GM12878 (cell line): ENCODE results near the gene CSNK1G3. TPM values are rescaled to one million over a fixed set of nuclear protein-coding genes. Genes with fewer than 3 reads are reported as not detected.

Experiments used
- BACH1 ChIP-seq: fragments of 450-650 bp; IDR thresholded peaks from 2 replicates; pipeline ENCODE4 v1.6.1; 2017; ENCODE audit warnings: mild to moderate bottlenecking, borderline replicate concordance
- BCL3 ChIP-seq: IDR thresholded peaks from 2 replicates; pipeline ENCODE4 v1.6.1; 2011; ENCODE audit warnings: borderline replicate concordance, low read depth, mild to moderate bottlenecking, moderate library complexity, low read length; ENCODE audit not compliant: insufficient read depth, poor library complexity, severe bottlenecking
- CBX3 ChIP-seq: fragments of 200-600 bp; sonication (generic); IDR thresholded peaks from 2 replicates; pipeline ENCODE4 v1.6.1; 2016; ENCODE audit warnings: low read depth, borderline replicate concordance
- KLF5 ChIP-seq: fragments of 450-650 bp; IDR thresholded peaks from 2 replicates; pipeline ENCODE4 v1.6.1; 2014; ENCODE audit warnings: mild to moderate bottlenecking; ENCODE audit not compliant: partially characterized antibody
- NFXL1 ChIP-seq: fragments of 450-650 bp; IDR thresholded peaks from 2 replicates; pipeline ENCODE4 v1.6.1; 2017; ENCODE audit warnings: antibody characterized with exemption, mild to moderate bottlenecking, borderline replicate concordance
- PML ChIP-seq: IDR thresholded peaks from 2 replicates; pipeline ENCODE4 v1.6.1; 2012; ENCODE audit warnings: low read length, inconsistent platforms
- SIN3A ChIP-seq: IDR thresholded peaks from 2 replicates; pipeline ENCODE4 v1.6.1; 2012; ENCODE audit warnings: low read depth, low read length, improper control_type of control experiment
- SMARCA5 ChIP-seq: fragments of 450-650 bp; IDR thresholded peaks from 2 replicates; pipeline ENCODE4 v1.6.1; 2017; ENCODE audit warnings: mild to moderate bottlenecking
- SUPT20H ChIP-seq: IDR thresholded peaks from 2 replicates; pipeline ENCODE4 v1.6.1; 2011; ENCODE audit warnings: low read depth, mild to moderate bottlenecking, low read length, moderate library complexity, borderline replicate concordance; ENCODE audit not compliant: control insufficient read depth
- TCF12 ChIP-seq: IDR thresholded peaks from 2 replicates; pipeline ENCODE4 v1.6.1; 2011; ENCODE audit warnings: low read depth, mild to moderate bottlenecking, low read length
- YBX1 ChIP-seq: fragments of 450-650 bp; IDR thresholded peaks from 2 replicates; pipeline ENCODE4 v1.6.1; 2016; ENCODE audit warnings: antibody characterized with exemption
- ZBTB11 ChIP-seq: fragments of 450-650 bp; formaldehyde crosslinking; IDR thresholded peaks from 2 replicates; pipeline ENCODE4 v1.5.0; 2022; ENCODE audit warnings: mild to moderate bottlenecking, missing genetic modification characterization
- polyA plus RNA-seq, 11 experiments: library from polyadenylated mRNA; depleted of rRNA in 4 of 11; unstranded in 6 of 11; stranded (reverse) in 5 of 11; fragments of >200 nt; fragmentation: Nextera tagmentation in 4 of 11; fragmentation: Illumina TruSeq in 1 of 11; extraction: Ambion mirVana in 4 of 11; extraction: Trizol in 1 of 11; gene quantifications; 1 replicate in 1 of 11; 2 replicates in 10 of 11; pipeline versions ENCODE4 v1.2.1 to v1.2.3, GENCODE V29; 2011 to 2016; ENCODE audit warnings: inconsistent platforms in 2 of 11, missing spikeins in 2 of 11, low read depth in 1 of 11
- total RNA-seq, 4 experiments: library from RNA; depleted of rRNA in 3 of 4; stranded (reverse); fragments of >200 nt in 3 of 4; fragmentation: Illumina TruSeq in 1 of 4; extraction: Trizol in 1 of 4; gene quantifications; 2 replicates each; pipeline versions ENCODE4 v1.2.1 to v1.2.3, GENCODE V29; 2013 to 2021
- TF ChIP-seq, protein P1 (sequence below): IDR thresholded peaks from 2 replicates; pipeline ENCODE4 v1.6.1; 2012; ENCODE audit warnings: mild to moderate bottlenecking, low read depth, low read length
- TF ChIP-seq, protein P2 (sequence below): IDR thresholded peaks from 2 replicates; pipeline ENCODE4 v1.6.1; 2011; ENCODE audit warnings: mild to moderate bottlenecking, low read depth, low read length, moderate library complexity; ENCODE audit not compliant: insufficient replicate concordance
- TF ChIP-seq, protein P3 (sequence below): fragments of 450-650 bp; IDR thresholded peaks from 2 replicates; pipeline ENCODE4 v1.6.1; 2016; ENCODE audit warnings: mild to moderate bottlenecking
- TF ChIP-seq, protein P4 (sequence below): IDR thresholded peaks from 2 replicates; pipeline ENCODE4 v1.6.1; 2011; ENCODE audit warnings: borderline replicate concordance, low read depth, mild to moderate bottlenecking, moderate library complexity, mixed read lengths, low read length; ENCODE audit not compliant: insufficient read depth; ENCODE audit errors: extremely low read length

The CSNK1G3 gene
- total and polyA plus RNA-seq, 10 of the 15 experiments (the other 5 are each of a cell fraction or from before 2014, with no cell fraction given): 7.4 to 24.1 (median 17.9) TPM

- no peak for TF ChIP-seq BCL3
- TF ChIP-seq NFXL1: no peak
- TF ChIP-seq, protein P1, sequence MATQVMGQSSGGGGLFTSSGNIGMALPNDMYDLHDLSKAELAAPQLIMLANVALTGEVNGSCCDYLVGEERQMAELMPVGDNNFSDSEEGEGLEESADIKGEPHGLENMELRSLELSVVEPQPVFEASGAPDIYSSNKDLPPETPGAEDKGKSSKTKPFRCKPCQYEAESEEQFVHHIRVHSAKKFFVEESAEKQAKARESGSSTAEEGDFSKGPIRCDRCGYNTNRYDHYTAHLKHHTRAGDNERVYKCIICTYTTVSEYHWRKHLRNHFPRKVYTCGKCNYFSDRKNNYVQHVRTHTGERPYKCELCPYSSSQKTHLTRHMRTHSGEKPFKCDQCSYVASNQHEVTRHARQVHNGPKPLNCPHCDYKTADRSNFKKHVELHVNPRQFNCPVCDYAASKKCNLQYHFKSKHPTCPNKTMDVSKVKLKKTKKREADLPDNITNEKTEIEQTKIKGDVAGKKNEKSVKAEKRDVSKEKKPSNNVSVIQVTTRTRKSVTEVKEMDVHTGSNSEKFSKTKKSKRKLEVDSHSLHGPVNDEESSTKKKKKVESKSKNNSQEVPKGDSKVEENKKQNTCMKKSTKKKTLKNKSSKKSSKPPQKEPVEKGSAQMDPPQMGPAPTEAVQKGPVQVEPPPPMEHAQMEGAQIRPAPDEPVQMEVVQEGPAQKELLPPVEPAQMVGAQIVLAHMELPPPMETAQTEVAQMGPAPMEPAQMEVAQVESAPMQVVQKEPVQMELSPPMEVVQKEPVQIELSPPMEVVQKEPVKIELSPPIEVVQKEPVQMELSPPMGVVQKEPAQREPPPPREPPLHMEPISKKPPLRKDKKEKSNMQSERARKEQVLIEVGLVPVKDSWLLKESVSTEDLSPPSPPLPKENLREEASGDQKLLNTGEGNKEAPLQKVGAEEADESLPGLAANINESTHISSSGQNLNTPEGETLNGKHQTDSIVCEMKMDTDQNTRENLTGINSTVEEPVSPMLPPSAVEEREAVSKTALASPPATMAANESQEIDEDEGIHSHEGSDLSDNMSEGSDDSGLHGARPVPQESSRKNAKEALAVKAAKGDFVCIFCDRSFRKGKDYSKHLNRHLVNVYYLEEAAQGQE: no peak
- no peak for TF ChIP-seq SIN3A
- TF ChIP-seq SMARCA5: no peak
- no peak for TF ChIP-seq BACH1
- TF ChIP-seq, protein P2, sequence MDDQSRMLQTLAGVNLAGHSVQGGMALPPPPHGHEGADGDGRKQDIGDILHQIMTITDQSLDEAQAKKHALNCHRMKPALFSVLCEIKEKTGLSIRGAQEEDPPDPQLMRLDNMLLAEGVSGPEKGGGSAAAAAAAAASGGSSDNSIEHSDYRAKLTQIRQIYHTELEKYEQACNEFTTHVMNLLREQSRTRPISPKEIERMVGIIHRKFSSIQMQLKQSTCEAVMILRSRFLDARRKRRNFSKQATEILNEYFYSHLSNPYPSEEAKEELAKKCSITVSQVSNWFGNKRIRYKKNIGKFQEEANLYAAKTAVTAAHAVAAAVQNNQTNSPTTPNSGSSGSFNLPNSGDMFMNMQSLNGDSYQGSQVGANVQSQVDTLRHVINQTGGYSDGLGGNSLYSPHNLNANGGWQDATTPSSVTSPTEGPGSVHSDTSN: no peak
- no peak for TF ChIP-seq KLF5
- TF ChIP-seq, protein P3, sequence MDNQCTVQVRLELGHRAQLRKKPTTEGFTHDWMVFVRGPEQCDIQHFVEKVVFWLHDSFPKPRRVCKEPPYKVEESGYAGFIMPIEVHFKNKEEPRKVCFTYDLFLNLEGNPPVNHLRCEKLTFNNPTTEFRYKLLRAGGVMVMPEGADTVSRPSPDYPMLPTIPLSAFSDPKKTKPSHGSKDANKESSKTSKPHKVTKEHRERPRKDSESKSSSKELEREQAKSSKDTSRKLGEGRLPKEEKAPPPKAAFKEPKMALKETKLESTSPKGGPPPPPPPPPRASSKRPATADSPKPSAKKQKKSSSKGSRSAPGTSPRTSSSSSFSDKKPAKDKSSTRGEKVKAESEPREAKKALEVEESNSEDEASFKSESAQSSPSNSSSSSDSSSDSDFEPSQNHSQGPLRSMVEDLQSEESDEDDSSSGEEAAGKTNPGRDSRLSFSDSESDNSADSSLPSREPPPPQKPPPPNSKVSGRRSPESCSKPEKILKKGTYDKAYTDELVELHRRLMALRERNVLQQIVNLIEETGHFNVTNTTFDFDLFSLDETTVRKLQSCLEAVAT: no peak
- TF ChIP-seq PML: no peak; the same call in 1 of the 2 replicates
- TF ChIP-seq SUPT20H: no peak
- TF ChIP-seq CBX3: no peak
- TF ChIP-seq TCF12: no peak
- TF ChIP-seq, protein P4, sequence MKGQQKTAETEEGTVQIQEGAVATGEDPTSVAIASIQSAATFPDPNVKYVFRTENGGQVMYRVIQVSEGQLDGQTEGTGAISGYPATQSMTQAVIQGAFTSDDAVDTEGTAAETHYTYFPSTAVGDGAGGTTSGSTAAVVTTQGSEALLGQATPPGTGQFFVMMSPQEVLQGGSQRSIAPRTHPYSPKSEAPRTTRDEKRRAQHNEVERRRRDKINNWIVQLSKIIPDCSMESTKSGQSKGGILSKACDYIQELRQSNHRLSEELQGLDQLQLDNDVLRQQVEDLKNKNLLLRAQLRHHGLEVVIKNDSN: no peak
- TF ChIP-seq ZBTB11 (CRISPR knock-in tag): no peak
- no peak for TF ChIP-seq YBX1
Measured at GRCh38 chr5:123520677-123521247, 8.8 kb downstream of the CSNK1G3 start (continued).
